ENCODE measurements around the gene ZNF799. TPM values are rescaled to one million over a fixed set of nuclear protein-coding genes. Genes with fewer than 3 reads are reported as not detected.
A peak's percentile ranks its signal among the peaks of the same experiment; 100 is the strongest.
"Not testable (repeated sequence)": the region's sequence is repeated elsewhere in the genome, so short reads cannot be mapped to it uniquely, and the experiment has no call there.

ZNF799 gene
- total RNA-seq, 1 donor = 3.0 TPM

DNA sequence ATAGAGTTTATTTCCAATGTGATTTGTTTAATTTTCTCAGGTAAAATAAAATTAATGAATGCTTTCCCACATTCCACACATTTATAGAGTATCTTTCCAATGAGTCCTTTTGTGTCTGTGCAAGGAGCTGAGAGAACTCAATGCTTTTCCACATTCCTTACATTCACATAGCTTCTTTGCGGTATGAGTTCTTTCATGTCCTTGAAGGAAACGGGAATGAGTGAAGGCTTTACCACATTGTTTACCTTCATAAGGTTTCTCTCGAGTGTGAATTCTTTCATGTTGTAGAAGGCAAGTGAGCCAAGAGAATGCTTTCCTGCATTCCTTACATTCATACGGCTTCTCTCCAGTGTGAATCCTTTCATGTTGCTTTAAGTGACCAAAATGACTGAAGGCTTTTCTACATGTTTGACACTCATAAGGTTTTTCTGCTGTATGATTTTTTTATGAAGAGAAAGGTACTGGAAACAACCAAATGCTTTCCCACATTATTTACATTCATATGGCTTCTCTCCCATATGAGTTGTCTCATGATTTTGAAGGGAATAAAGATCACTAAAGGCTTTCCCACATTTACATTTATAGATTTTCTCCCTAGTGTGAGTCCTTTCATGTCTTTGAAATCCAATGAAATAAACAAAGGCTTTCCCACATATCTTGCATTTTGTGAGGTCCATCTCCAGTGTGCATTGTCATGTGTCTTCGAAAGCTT is 21.2 kb downstream of the ZNF799 start:
- no peak overlapping the region for H3K4me3 ChIP-seq (ENCODE audit: low read length)
- H3K4me1 ChIP-seq (ENCODE audit: insufficient read depth, low read length) = no peaks in the 10 kb centered on the region
- H3K9me3 ChIP-seq (ENCODE audit: low read depth, low read length) = peaks cover 54% of the 10 kb centered on the region
- H3K27me3 ChIP-seq (ENCODE audit: insufficient read depth, low read length) = no peaks in the 10 kb centered on the region

DNA sequence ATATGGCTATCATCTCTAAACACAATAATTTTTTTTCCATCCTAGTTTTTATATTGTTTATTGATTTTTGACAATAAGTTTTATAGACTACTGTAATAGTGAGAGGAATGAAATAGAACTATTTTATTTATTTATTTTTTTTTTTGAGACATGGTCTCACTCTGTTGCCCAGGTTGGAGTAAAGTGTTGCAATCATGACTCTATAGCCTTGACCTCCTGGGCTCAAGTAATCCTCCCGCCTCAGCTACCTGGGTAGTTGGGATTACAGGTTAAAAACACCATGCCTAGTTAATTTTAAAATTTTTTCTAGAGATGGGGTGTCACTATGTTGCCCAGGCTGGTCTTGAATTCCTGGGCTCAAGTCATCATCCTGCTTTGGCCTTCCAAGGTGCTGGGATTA is 27.0 kb downstream of the ZNF799 start:
- no peaks in the 10 kb centered on the region for H3K27me3 ChIP-seq (ENCODE audit: insufficient read depth, low read length)
- H3K4me3 ChIP-seq (ENCODE audit: low read length) = no peak overlapping the region

DNA sequence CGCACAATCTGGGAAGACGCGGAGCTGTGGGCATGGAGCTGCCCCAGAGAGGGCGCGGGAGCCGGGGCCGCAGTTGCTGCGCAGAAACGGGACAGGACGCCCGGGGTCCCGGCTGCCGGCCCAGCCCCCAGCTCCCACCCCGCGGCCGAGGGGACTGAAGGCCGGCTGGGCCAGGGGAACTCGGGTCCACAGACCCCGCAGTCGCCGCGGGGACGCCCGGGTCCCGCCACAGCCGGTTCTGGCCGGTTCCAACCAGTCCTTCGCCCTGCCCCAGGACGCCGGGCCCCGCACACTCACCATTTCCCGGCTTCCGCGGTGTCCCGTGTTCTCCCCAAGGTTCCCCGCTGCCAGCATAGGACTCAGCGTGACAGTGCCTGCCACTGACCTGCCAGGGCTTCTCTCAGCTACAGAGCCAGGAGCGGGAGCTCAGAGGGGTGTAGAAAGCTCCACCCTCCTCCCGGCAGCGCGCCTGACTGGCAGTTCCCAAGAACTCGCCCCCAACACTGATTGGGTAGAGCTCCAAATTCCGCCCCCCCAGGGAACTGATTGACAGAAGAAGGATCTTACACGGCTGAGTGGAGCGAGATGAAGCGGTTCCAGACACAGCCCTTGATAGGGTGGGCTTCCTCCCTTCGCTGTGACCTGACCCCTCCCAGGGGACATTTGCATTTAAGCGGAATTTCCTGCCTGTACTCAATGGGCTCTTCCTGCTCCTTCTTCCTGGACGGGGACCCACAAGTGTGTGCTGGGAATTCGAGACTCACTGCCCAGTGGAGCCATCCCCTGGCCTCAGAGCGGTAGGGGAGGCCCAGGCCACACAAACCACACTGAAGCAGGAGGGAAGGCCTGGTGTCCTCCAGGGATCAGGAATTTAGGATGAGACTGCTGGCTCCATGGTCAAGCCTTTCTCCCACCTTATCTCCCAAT is 35.6 kb downstream of the ZNF799 start, which contains the start of gene ZNF442:
TSS of gene ZNF442 (minus strand) at position 448 of the 927 bp plus-strand sequence. CDS start 2,052 bp downstream, outside the sequence.
- Histone ChIP-seq H3K27me3 (ENCODE audit: insufficient read depth, low read length) (no peaks in the 10 kb centered on the region), H3K9me3 (ENCODE audit: low read depth, low read length) (no peaks in the 10 kb centered on the region), H3K4me3 (ENCODE audit: low read length) (peak within 1 kb of the TSS; percentile 58), H3K4me1 (ENCODE audit: insufficient read depth, low read length) (peaks cover 18% of the 10 kb centered on the region)

More for the DNA sequence above, 27.0 kb downstream of the ZNF799 start:
- Histone ChIP-seq H3K4me1 (ENCODE audit: insufficient read depth, low read length) (no peaks in the 10 kb centered on the region), H3K9me3 (ENCODE audit: low read depth, low read length) (peaks cover 23% of the 10 kb centered on the region)

DNA sequence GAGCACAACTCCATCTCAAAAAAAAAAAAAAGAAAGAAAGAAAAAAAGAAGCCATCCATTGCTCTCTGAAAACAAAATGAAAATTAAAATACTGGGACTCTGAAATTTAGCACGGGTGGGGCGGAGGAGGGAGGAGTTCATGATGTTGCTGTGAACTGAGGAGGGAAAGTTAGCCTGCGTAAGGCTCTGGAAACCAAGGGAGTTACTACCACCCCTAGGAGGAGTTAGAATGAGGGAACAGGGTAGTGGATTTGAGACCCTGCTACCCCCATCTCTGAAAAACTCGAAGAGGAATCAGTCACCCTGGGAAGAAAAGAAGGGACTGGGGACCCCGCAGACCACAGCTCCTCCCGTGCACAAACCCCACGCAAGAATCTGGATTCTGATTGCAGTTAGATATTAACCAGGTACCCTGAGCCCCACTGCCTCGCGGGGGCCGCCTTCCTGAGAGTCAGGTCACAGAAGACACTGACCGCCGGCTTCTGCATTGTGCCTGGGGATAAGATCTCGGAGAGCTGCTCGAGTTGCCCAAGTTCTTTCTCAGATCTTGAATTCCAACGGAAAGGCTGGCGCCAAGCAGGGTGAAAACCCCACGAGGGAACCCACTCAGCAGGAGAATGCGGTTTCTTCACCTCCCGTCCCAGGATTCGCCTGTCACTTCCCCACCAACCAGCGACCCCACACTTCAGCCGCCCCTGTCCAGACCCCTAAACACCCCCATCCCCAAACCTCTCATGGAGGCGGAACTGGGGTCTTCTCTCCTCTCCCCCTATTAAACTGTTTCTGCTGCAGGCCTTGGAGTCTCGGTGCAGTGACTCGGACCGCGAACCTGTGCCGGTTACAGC is 36.5 kb downstream of the ZNF799 start:
- no peaks in the 10 kb centered on the region for H3K9me3 ChIP-seq (ENCODE audit: low read depth, low read length)
- H3K4me1 ChIP-seq (ENCODE audit: insufficient read depth, low read length) = peaks cover 18% of the 10 kb centered on the region
- no peaks in the 10 kb centered on the region for H3K27me3 ChIP-seq (ENCODE audit: insufficient read depth, low read length)
- H3K4me3 ChIP-seq (ENCODE audit: low read length) = peak overlapping the region; percentile 58

- H3K27me3 ChIP-seq (ENCODE audit: insufficient read depth, low read length); H3K9me3 ChIP-seq (ENCODE audit: low read depth, low read length); H3K4me3 ChIP-seq (ENCODE audit: low read length): not testable (repeated sequence)
- peaks cover 18% of the 10 kb centered on the region for H3K4me1 ChIP-seq (ENCODE audit: insufficient read depth, low read length)
These were observed 38.8 kb downstream of the ZNF799 start for GRCh38 chr19:12362236-12362635.

DNA sequence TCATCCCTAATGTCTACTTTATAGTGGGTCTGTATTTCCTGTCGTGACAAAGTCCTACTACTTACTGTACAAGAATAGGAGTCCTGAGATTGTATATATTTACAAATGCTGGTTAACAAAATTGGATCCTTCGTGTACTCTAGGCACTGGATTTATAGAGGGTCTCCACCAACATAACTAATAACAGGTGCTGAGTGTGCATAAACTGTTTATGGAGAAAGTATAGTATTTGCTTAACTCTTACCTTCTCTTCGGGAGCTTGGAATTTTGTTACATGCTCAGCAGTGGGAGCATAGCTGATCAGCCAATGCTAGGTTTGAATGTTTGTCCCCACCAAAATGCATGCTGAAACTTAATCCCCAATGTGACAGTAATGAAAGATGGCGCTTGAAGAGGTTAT is 47.7 kb downstream of the ZNF799 start:
- Histone ChIP-seq H3K4me1 (ENCODE audit: insufficient read depth, low read length) (no peaks in the 10 kb centered on the region), H3K4me3 (ENCODE audit: low read length) (no peak overlapping the region), H3K27me3 (ENCODE audit: insufficient read depth, low read length) (no peaks in the 10 kb centered on the region), H3K9me3 (ENCODE audit: low read depth, low read length) (peaks cover 54% of the 10 kb centered on the region)

GRCh38 chr19:12350890-12351197 is 50.2 kb downstream of the ZNF799 start:
- Histone ChIP-seq H3K27me3 (ENCODE audit: insufficient read depth, low read length) (no peaks in the 10 kb centered on the region), H3K4me1 (ENCODE audit: insufficient read depth, low read length) (no peaks in the 10 kb centered on the region), H3K4me3 (ENCODE audit: low read length) (no peak overlapping the region), H3K9me3 (ENCODE audit: low read depth, low read length) (peaks cover 55% of the 10 kb centered on the region)

- Histone ChIP-seq H3K27me3 (ENCODE audit: insufficient read depth, low read length) (no peaks in the 10 kb centered on the region), H3K4me3 (ENCODE audit: low read length) (no peak overlapping the region), H3K9me3 (ENCODE audit: low read depth, low read length) (peaks cover 55% of the 10 kb centered on the region)
These were observed 50.7 kb downstream of the ZNF799 start for GRCh38 chr19:12350185-12350889.

DNA sequence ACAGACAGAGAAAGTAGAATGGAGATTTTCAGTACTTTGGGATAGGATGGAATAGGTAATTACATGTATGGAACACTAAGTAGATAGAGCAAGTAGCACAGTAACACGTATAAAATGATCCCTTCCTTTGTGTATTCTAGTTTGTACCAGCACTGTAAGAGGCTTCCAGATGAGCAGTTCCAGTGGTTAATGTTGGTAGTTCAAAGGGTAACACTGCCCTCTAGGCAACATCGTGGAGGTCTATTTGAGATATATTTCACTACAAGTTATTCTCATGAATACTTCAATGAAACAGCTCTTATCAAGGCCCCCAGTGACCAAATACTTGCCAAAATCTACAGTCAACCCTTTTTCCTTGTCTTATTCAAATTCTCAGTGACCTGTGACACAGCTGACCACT is 54.2 kb downstream of the ZNF799 start:
- Histone ChIP-seq H3K9me3 (ENCODE audit: low read depth, low read length) (peaks cover 38% of the 10 kb centered on the region), H3K4me3 (ENCODE audit: low read length) (no peak overlapping the region), H3K4me1 (ENCODE audit: insufficient read depth, low read length) (no peaks in the 10 kb centered on the region), H3K27me3 (ENCODE audit: insufficient read depth, low read length) (no peaks in the 10 kb centered on the region)

More at GRCh38 chr19:12350185-12350889, 50.7 kb downstream of the ZNF799 start:
- no peaks in the 10 kb centered on the region for H3K4me1 ChIP-seq (ENCODE audit: insufficient read depth, low read length)

DNA sequence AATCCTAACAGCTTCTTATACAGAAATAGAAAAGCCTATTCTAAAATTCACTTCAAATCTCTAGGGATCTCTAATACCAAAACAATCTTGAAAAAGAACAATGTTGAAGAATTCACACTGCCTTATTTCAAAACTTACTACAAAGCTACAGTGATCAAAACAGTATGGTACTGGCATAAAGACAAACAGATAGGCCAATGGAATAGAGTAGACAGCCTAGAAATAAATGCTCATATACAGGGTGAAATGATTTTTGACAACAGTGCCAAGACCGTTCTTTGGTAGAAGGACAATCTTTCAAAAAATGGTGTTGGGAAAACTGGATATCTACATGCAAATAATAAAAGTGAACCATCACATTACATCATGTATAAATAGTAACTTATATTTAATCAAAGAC is 55.9 kb downstream of the ZNF799 start:
- Histone ChIP-seq H3K4me1 (ENCODE audit: insufficient read depth, low read length) (no peaks in the 10 kb centered on the region), H3K27me3 (ENCODE audit: insufficient read depth, low read length) (no peaks in the 10 kb centered on the region), H3K9me3 (ENCODE audit: low read depth, low read length) (peaks cover 24% of the 10 kb centered on the region), H3K4me3 (ENCODE audit: low read length) (no peak overlapping the region)

Other genes with a start within 250 kb of the ZNF799 start
- gene ZNF625, start 244.5 kb downstream of the ZNF799 start, total RNA-seq = 1.7 TPM
- gene ZNF136, start 238.2 kb downstream of the ZNF799 start, total RNA-seq = 67.0 TPM
- 24.7 TPM for gene ZNF44, start 106.4 kb downstream of the ZNF799 start, total RNA-seq
- 3.1 TPM for gene ZNF563, start 67.6 kb downstream of the ZNF799 start, total RNA-seq
- gene ZNF442, start 35.6 kb downstream of the ZNF799 start, total RNA-seq = 1.0 TPM
- 2.3 TPM for gene ZNF443, start 39.8 kb upstream of the ZNF799 start, total RNA-seq
- 3.0 TPM for gene ZNF709, start 83.5 kb upstream of the ZNF799 start, total RNA-seq
- gene ZNF564, start 150.2 kb upstream of the ZNF799 start, total RNA-seq = 17.6 TPM
- 5.6 TPM for gene ZNF490, start 209.5 kb upstream of the ZNF799 start, total RNA-seq
- 52.8 TPM for gene ZNF791, start 209.6 kb upstream of the ZNF799 start, total RNA-seq